ENCODE measurements around the gene ARID1B. TPM values are rescaled to one million over a fixed set of nuclear protein-coding genes. Genes with fewer than 3 reads are reported as not detected.

The ARID1B gene
- total and polyA plus RNA-seq, 4 donors: 7.0 to 49.0 (median 24.2) TPM

DNA sequence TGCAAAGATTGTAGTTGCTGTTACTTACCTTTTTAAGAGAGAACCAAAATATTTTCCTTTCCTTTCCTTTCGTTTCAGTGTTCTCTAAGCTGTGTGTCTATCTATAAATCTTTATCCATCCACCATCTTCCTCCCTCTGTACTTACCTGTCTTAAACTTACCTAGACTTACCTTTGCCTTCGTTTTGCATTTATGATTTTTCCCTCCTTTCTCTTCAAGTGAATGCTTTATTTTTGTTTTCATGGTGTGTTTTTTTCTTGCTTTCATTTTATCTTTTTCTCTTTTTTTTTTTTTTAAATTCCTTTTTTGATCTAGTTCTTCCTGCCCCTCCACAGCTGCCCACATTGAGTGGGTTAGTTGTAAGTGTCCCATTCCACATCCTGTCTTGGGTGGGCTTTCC lies 26.2 kb downstream of the ARID1B start:
- Histone ChIP-seq H3K36me3 (ENCODE audit: control insufficient read depth in 4 of 4, insufficient read depth in 3 of 4, low read depth in 1 of 4, low read length in 3 of 4) (no peaks in the 10 kb centered on the region), H3K9ac (ENCODE audit: low read depth in 1 of 2, low read length in 2 of 2) (no peak overlapping the region), H3K9me3 (ENCODE audit: control insufficient read depth in 4 of 4, low read length in 3 of 4) (no peaks in the 10 kb centered on the region), H3K27ac (ENCODE audit: low read depth in 1 of 2, low read length in 2 of 2) (no peak overlapping the region), H3K4me1 (ENCODE audit: control insufficient read depth in 4 of 4, insufficient read depth in 4 of 4, low read length in 3 of 4) (peaks cover 5 to 16% (median 9%) of the 10 kb centered on the region in 4 donors), H3K4me3 (ENCODE audit: low read depth in 1 of 3, low read length in 3 of 3) (no peak overlapping the region), H3K27me3 (ENCODE audit: control insufficient read depth in 4 of 4, insufficient read depth in 4 of 4, low read length in 3 of 4) (no peaks in the 10 kb centered on the region)
- 85% methylated on average over 2 of the region's 2 CpGs for WGBS
- no peak for DNase-seq (ENCODE audit: low spot score)
- no peak for TF ChIP-seq YY1 (IDR thresholded peaks at IDR 0.05)
- TF ChIP-seq, protein P1, sequence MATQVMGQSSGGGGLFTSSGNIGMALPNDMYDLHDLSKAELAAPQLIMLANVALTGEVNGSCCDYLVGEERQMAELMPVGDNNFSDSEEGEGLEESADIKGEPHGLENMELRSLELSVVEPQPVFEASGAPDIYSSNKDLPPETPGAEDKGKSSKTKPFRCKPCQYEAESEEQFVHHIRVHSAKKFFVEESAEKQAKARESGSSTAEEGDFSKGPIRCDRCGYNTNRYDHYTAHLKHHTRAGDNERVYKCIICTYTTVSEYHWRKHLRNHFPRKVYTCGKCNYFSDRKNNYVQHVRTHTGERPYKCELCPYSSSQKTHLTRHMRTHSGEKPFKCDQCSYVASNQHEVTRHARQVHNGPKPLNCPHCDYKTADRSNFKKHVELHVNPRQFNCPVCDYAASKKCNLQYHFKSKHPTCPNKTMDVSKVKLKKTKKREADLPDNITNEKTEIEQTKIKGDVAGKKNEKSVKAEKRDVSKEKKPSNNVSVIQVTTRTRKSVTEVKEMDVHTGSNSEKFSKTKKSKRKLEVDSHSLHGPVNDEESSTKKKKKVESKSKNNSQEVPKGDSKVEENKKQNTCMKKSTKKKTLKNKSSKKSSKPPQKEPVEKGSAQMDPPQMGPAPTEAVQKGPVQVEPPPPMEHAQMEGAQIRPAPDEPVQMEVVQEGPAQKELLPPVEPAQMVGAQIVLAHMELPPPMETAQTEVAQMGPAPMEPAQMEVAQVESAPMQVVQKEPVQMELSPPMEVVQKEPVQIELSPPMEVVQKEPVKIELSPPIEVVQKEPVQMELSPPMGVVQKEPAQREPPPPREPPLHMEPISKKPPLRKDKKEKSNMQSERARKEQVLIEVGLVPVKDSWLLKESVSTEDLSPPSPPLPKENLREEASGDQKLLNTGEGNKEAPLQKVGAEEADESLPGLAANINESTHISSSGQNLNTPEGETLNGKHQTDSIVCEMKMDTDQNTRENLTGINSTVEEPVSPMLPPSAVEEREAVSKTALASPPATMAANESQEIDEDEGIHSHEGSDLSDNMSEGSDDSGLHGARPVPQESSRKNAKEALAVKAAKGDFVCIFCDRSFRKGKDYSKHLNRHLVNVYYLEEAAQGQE (IDR thresholded peaks at IDR 0.05): no peak
- TF ChIP-seq, protein P2, sequence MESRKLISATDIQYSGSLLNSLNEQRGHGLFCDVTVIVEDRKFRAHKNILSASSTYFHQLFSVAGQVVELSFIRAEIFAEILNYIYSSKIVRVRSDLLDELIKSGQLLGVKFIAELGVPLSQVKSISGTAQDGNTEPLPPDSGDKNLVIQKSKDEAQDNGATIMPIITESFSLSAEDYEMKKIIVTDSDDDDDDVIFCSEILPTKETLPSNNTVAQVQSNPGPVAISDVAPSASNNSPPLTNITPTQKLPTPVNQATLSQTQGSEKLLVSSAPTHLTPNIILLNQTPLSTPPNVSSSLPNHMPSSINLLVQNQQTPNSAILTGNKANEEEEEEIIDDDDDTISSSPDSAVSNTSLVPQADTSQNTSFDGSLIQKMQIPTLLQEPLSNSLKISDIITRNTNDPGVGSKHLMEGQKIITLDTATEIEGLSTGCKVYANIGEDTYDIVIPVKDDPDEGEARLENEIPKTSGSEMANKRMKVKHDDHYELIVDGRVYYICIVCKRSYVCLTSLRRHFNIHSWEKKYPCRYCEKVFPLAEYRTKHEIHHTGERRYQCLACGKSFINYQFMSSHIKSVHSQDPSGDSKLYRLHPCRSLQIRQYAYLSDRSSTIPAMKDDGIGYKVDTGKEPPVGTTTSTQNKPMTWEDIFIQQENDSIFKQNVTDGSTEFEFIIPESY (IDR thresholded peaks at IDR 0.05): no peak
- TF ChIP-seq EGR1 (IDR thresholded peaks at IDR 0.05; ENCODE audit: low read depth in 2 of 2): no peak
- TF ChIP-seq RXRA (IDR thresholded peaks at IDR 0.05): no peak
- TF ChIP-seq, protein P3, sequence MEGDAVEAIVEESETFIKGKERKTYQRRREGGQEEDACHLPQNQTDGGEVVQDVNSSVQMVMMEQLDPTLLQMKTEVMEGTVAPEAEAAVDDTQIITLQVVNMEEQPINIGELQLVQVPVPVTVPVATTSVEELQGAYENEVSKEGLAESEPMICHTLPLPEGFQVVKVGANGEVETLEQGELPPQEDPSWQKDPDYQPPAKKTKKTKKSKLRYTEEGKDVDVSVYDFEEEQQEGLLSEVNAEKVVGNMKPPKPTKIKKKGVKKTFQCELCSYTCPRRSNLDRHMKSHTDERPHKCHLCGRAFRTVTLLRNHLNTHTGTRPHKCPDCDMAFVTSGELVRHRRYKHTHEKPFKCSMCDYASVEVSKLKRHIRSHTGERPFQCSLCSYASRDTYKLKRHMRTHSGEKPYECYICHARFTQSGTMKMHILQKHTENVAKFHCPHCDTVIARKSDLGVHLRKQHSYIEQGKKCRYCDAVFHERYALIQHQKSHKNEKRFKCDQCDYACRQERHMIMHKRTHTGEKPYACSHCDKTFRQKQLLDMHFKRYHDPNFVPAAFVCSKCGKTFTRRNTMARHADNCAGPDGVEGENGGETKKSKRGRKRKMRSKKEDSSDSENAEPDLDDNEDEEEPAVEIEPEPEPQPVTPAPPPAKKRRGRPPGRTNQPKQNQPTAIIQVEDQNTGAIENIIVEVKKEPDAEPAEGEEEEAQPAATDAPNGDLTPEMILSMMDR (IDR thresholded peaks at IDR 0.05; ENCODE audit: low read depth, low read length, missing input control): no peak
- no peak for TF ChIP-seq FOXA1 (IDR thresholded peaks at IDR 0.05)
- no peak for TF ChIP-seq GABPA (IDR thresholded peaks at IDR 0.05 in 1 of 2, conservative IDR thresholded peaks at IDR 0.05 in 1 of 2)
- TF ChIP-seq FOXA2 (IDR thresholded peaks at IDR 0.05): no peak
- no peak for TF ChIP-seq TAF1 (conservative IDR thresholded peaks at IDR 0.05)
- no peak for TF ChIP-seq RAD21 (IDR thresholded peaks at IDR 0.05)
- TF ChIP-seq HNF4A (conservative IDR thresholded peaks at IDR 0.05): no peak
- no peak for TF ChIP-seq SP1 (IDR thresholded peaks at IDR 0.05)
- no peak for TF ChIP-seq NR2F2 (IDR thresholded peaks at IDR 0.05)
- TF ChIP-seq, protein P4, sequence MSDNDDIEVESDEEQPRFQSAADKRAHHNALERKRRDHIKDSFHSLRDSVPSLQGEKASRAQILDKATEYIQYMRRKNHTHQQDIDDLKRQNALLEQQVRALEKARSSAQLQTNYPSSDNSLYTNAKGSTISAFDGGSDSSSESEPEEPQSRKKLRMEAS (IDR thresholded peaks at IDR 0.05): no peak
- TF ChIP-seq HNF4G (IDR thresholded peaks at IDR 0.05): no peak
- TF ChIP-seq JUND (IDR thresholded peaks at IDR 0.05): no peak
- TF ChIP-seq, protein P5, sequence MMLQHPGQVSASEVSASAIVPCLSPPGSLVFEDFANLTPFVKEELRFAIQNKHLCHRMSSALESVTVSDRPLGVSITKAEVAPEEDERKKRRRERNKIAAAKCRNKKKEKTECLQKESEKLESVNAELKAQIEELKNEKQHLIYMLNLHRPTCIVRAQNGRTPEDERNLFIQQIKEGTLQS (IDR thresholded peaks at IDR 0.05): no peak

All from liver (tissue), 9 donors.